ENCODE data around the gene RPS21.

GRCh38 chr20:62353289-62354030, 33.4 kb upstream of the RPS21 start:
- no peak for TF ChIP-seq SUZ12 (IDR thresholded peaks at IDR 0.05; ENCODE audit: extremely low read depth, insufficient read depth, insufficient read length)
- no peak for TF ChIP-seq YY1 (IDR thresholded peaks at IDR 0.05; ENCODE audit: insufficient read depth, insufficient read length)

All from NT2/D1 (cell line).